MM.1S (cell line): ENCODE data around the gene BLOC1S1.

Experiments used
- DNase-seq: peaks from one replicate; pipeline ENCODE4 v3.0.0-alpha.2; 2015
- H2AFZ ChIP-seq: fragments of 300-600 bp; sonication (generic); 2 replicates; pipeline ENCODE4 v1.6.0; 2016; ENCODE audit warnings: antibody characterized with exemption, low read length
- H3F3A ChIP-seq: fragments of 300-600 bp; sonication (generic); 2 replicates; pipeline ENCODE4 v1.6.1; 2016; ENCODE audit warnings: mild to moderate bottlenecking, antibody characterized with exemption, low read length, moderate library complexity, mixed read lengths; ENCODE audit not compliant: insufficient read depth
- H3K27ac ChIP-seq: fragments of 300-600 bp; sonication (generic); 2 replicates; pipeline ENCODE4 v1.5.1; 2016; ENCODE audit warnings: mild to moderate bottlenecking, low read length
- H3K27me3 ChIP-seq: fragments of 300-600 bp; sonication (generic); replicated peaks from 2 replicates; pipeline ENCODE4 v1.6.0; 2016; ENCODE audit warnings: low read length; ENCODE audit not compliant: insufficient read depth
- H3K36me3 ChIP-seq: fragments of 300-600 bp; sonication (generic); replicated peaks from 2 replicates; pipeline ENCODE4 v1.6.1; 2016; ENCODE audit warnings: mild to moderate bottlenecking, low read length, mixed read lengths; ENCODE audit not compliant: insufficient read depth
- H3K4me1 ChIP-seq: fragments of 300-600 bp; sonication (generic); 2 replicates; pipeline ENCODE4 v1.6.1; 2016; ENCODE audit warnings: low read length, mixed read lengths
- H3K4me2 ChIP-seq: fragments of 300-600 bp; sonication (generic); 2 replicates; pipeline ENCODE4 v1.6.0; 2016; ENCODE audit warnings: low read depth, low read length
- H3K4me3 ChIP-seq: fragments of 300-600 bp; sonication (generic); 2 replicates; pipeline ENCODE4 v1.5.1; 2016; ENCODE audit warnings: low read length, mixed read lengths
- H3K79me2 ChIP-seq: fragments of 300-600 bp; sonication (generic); 2 replicates; pipeline ENCODE4 v1.6.1; 2016; ENCODE audit warnings: mixed run types, low read length, mixed read lengths
- H3K9ac ChIP-seq: fragments of 300-600 bp; sonication (generic); 2 replicates; pipeline ENCODE4 v1.6.1; 2016; ENCODE audit warnings: low read length, mixed read lengths
- H3K9me2 ChIP-seq: fragments of 300-600 bp; sonication (generic); replicated peaks from 2 replicates; pipeline ENCODE4 v1.6.1; 2016; ENCODE audit warnings: mild to moderate bottlenecking, low read length, mixed read lengths; ENCODE audit not compliant: insufficient read depth
- H3K9me3 ChIP-seq: fragments of 300-600 bp; sonication (generic); replicated peaks from 2 replicates; pipeline ENCODE4 v1.6.1; 2016; ENCODE audit warnings: mild to moderate bottlenecking, low read length, mixed read lengths; ENCODE audit not compliant: insufficient read depth
- H4K20me1 ChIP-seq: fragments of 300-600 bp; sonication (generic); 2 replicates; pipeline ENCODE4 v1.6.1; 2016; ENCODE audit warnings: mild to moderate bottlenecking, low read length, moderate library complexity, mixed read lengths; ENCODE audit not compliant: insufficient read depth
- EZH2 ChIP-seq: fragments of 300-600 bp; sonication (generic); optimal IDR thresholded peaks from 2 replicates; pipeline ENCODE3; 2017; ENCODE audit warnings: low read depth, mild to moderate bottlenecking, antibody characterized with exemption, low read length, mixed read lengths
- EZH2phosphoT487 ChIP-seq: fragments of 300-600 bp; sonication (generic); IDR thresholded peaks from 2 replicates; pipeline ENCODE4 v1.6.1; 2018; ENCODE audit warnings: antibody characterized with exemption, low read length
- TF ChIP-seq, protein P1 (sequence below): fragments of 300-600 bp; sonication (generic); IDR thresholded peaks from 2 replicates; pipeline ENCODE4 v1.5.1; 2016; ENCODE audit warnings: antibody characterized with exemption, low read length, mixed read lengths

Gene BLOC1S1

DNA sequence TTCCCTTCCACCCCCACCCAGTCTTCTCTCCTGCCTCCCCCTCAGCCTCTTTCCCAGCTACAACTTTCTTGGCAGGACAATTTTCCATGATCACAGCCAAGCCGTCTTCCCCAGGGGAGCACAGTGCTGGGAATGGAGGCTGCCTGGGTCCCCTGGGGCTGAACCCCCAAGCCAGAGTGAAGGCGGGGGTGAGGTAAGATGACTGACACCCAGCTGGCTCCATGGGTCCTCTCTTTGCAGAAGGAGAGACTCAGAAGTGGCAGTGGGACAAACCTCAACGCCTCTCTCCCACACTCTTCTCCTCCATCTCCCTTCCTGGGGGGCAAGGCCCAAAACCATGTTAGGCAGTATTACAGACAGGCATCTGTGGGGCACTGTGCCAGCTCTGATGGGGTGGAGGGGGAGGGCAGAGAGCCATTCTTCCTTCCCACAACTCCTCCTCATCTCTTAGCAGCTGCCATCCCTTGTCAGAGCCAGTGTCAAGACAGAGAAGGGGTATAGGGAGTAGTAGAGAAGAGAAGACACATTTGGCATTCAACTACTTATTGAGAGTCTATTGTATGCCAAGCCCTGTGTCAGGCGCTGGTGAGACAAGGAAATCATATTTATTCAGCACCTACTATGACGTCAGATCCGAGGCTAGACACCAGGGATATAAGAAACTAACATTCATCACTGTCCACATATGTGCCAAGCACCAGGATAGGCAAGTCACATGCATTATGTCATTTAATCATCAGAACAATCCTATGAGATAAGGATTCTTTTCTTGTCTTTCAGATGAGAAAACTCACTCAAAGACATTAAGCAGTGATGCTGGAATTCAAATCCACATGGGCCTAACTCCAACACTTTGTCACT lies 11.7 kb upstream of the BLOC1S1 start:
- H3K27ac ChIP-seq = no peak overlapping the region
- peaks cover 5% of the 10 kb centered on the region; the same call in 1 of the 2 replicates for H3K4me1 ChIP-seq
- H3K9me3 ChIP-seq = no peaks in the 10 kb centered on the region
- no peak for TF ChIP-seq EZH2phosphoT487
- TF ChIP-seq EZH2 = no peak
- TF ChIP-seq, protein P1, sequence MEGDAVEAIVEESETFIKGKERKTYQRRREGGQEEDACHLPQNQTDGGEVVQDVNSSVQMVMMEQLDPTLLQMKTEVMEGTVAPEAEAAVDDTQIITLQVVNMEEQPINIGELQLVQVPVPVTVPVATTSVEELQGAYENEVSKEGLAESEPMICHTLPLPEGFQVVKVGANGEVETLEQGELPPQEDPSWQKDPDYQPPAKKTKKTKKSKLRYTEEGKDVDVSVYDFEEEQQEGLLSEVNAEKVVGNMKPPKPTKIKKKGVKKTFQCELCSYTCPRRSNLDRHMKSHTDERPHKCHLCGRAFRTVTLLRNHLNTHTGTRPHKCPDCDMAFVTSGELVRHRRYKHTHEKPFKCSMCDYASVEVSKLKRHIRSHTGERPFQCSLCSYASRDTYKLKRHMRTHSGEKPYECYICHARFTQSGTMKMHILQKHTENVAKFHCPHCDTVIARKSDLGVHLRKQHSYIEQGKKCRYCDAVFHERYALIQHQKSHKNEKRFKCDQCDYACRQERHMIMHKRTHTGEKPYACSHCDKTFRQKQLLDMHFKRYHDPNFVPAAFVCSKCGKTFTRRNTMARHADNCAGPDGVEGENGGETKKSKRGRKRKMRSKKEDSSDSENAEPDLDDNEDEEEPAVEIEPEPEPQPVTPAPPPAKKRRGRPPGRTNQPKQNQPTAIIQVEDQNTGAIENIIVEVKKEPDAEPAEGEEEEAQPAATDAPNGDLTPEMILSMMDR = no peak
- no peak overlapping the region for H3K9ac ChIP-seq
- H3K36me3 ChIP-seq = no peaks in the 10 kb centered on the region
- no peak overlapping the region for H3K4me2 ChIP-seq
- no peaks in the 10 kb centered on the region for H3K79me2 ChIP-seq
- no peaks in the 10 kb centered on the region for H4K20me1 ChIP-seq
- peaks cover 20% of the 10 kb centered on the region for H3K27me3 ChIP-seq
- no peaks in the 10 kb centered on the region for H3K9me2 ChIP-seq
- no peak overlapping the region for H2AFZ ChIP-seq
- H3F3A ChIP-seq = no peaks in the 10 kb centered on the region
- DNase-seq = no peak
- no peak overlapping the region for H3K4me3 ChIP-seq

DNA sequence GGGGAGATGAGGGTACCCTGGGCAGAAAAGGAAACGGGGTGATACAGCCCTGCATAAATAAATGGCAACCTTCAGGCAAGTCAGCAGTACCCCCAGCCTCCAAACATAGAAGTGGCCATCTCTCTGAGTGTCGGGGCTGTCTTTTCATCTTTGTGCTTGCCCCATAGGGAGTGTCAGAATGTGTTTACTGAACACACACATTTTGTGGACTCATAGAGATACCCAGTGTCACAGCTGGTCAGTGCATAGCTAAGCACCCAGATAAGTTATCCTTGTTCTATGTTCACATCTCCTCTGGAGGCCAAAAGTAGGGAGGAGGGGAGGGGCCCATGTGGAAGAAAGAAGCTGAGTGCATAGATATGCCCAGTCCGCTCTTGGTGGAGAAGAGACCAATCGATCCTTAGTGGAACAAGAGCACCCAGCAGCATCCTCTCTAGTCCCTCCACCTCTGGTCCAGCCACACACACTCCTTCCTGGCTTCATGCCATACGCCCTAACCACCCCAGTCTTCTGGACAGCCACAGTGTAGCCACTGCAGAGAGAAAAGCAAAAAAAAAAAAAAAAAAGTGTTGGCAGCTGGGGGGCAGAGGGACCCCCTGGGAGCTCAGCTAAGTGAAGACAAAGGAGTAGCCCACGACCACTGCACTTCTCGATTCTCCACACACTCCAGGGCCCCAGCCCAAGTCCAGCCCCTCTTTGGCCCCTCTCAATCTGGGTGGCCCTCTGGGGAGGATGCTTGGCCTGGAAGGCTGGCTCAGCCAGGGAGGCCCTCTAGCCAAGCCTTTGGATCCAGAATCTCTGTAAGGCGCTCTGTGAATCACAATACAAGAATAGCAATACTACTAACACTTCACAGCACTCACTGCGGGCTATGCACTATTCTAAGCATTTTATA lies 10.8 kb upstream of the BLOC1S1 start:
- Histone ChIP-seq H3K9me2 (no peaks in the 10 kb centered on the region), H3K27ac (no peak overlapping the region), H3K27me3 (peaks cover 28% of the 10 kb centered on the region), H3K4me1 (peaks cover 5% of the 10 kb centered on the region; the same call in 1 of the 2 replicates), H3K4me2 (no peak overlapping the region), H3K79me2 (no peaks in the 10 kb centered on the region), H3K36me3 (no peaks in the 10 kb centered on the region), H3K4me3 (no peak overlapping the region), H3F3A (no peaks in the 10 kb centered on the region), H3K9me3 (no peaks in the 10 kb centered on the region), H2AFZ (no peak overlapping the region), H3K9ac (no peak overlapping the region), H4K20me1 (no peaks in the 10 kb centered on the region)
- TF ChIP-seq EZH2phosphoT487 = no peak
- TF ChIP-seq EZH2 = no peak
- TF ChIP-seq, protein P1 = no peak
- DNase-seq = no peak

DNA sequence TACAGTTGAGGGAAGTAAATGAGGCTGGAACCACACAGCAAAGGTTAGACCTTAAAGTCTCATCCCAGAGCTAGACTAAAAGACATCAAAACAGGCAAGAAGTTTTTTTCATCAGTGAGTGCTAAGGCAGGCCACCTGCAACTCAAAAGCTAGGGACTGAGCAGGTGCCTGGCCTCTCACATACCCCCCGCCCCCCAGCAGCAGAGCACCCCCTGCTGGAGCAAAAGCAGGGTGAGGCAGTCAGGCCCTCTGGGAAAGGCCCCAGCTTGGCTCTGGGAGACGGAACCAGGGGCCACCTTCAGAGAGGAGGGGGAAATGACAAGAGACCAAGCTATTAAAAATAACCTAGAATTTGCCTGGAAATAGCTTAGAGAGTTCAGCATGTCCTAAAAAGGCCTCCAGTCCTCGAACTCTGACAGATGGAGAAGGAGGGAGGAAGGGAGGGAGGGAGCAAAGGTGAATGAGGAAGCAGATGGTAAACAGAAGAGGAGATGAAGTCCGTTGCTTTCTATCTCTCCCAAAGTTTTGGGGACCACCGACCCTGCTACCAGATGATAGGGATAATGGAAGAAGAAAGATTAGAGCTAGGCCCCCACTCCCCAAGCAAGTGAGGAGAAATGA lies 10.0 kb upstream of the BLOC1S1 start:
- Histone ChIP-seq H3K4me1 (peaks cover 5% of the 10 kb centered on the region; the same call in 1 of the 2 replicates), H3F3A (no peaks in the 10 kb centered on the region), H4K20me1 (no peaks in the 10 kb centered on the region), H3K27ac (no peak overlapping the region), H3K36me3 (no peaks in the 10 kb centered on the region), H3K27me3 (peaks cover 28% of the 10 kb centered on the region), H3K9me2 (no peaks in the 10 kb centered on the region), H3K4me2 (no peak overlapping the region), H3K79me2 (no peaks in the 10 kb centered on the region), H3K4me3 (no peak overlapping the region), H2AFZ (no peak overlapping the region), H3K9ac (no peak overlapping the region), H3K9me3 (no peaks in the 10 kb centered on the region)
- TF ChIP-seq EZH2phosphoT487 (no peak), EZH2 (no peak)
- TF ChIP-seq, protein P1 = peak; percentile 57
- DNase-seq = peak; percentile 49
